Heart left ventricle (tissue), 16 donors: Measurements from ENCODE around the gene ECM2. TPM values are rescaled to one million over a fixed set of nuclear protein-coding genes. Genes with fewer than 3 reads are reported as not detected.

Experiments
- ATAC-seq, 4 donors: fragments of 200-7000 bp; cut with Tn5 transposase; one replicate each; pipeline ENCODE4 v1.9.1; 2020 to 2022; ENCODE audit warnings: moderate library complexity in 4 of 4, mild to moderate bottlenecking in 3 of 4, moderate number of reproducible peaks in 1 of 4
- DNase-seq, 5 donors: peaks; one replicate each; pipeline ENCODE4 v3.0.0-alpha.2; 2020
- H3K27ac ChIP-seq, 12 donors: fragments of 200-600 bp; sonication (generic) in 4 of 12; one replicate each; pipeline versions ENCODE4 v1.5.0 to v1.8.0; 2016 to 2022; ENCODE audit warnings: mild to moderate bottlenecking in 2 of 12
- H3K27me3 ChIP-seq, 9 donors: fragments of 200-600 bp; sonication (generic) in 2 of 9; one replicate each; pipeline versions ENCODE4 v1.5.1 to v1.8.0; 2016 to 2022; ENCODE audit warnings: mild to moderate bottlenecking in 3 of 9
- H3K36me3 ChIP-seq, 9 donors: fragments of 200-600 bp; sonication (generic) in 2 of 9; one replicate each; pipeline versions ENCODE4 v1.5.0 to v1.8.0; 2018 to 2022; ENCODE audit warnings: mild to moderate bottlenecking in 2 of 9
- H3K4me1 ChIP-seq, 12 donors: fragments of 200-600 bp; sonication (generic) in 4 of 12; one replicate each; pipeline versions ENCODE4 v1.5.0 to v1.8.0; 2016 to 2022; ENCODE audit warnings: mild to moderate bottlenecking in 3 of 12
- H3K4me3 ChIP-seq, 12 donors: fragments of 200-600 bp; sonication (generic) in 4 of 12; one replicate each; pipeline versions ENCODE4 v1.5.0 to v1.8.0; 2017 to 2022; ENCODE audit warnings: mild to moderate bottlenecking in 9 of 12, moderate library complexity in 4 of 12
- H3K9me3 ChIP-seq, 12 donors: fragments of 200-600 bp; sonication (generic) in 4 of 12; one replicate each; pipeline versions ENCODE4 v1.5.0 to v1.8.0; 2016 to 2022; ENCODE audit warnings: mild to moderate bottlenecking in 1 of 12
- CTCF ChIP-seq, 12 donors: fragments of 200-600 bp; sonication (generic) in 4 of 12; IDR thresholded peaks; one replicate each; pipeline versions ENCODE4 v1.5.0 to v1.8.0; 2018 to 2022; ENCODE audit warnings: antibody characterized with exemption in 12 of 12, mild to moderate bottlenecking in 5 of 12
- POLR2A ChIP-seq, 2 donors: fragments of 450-650 bp; IDR thresholded peaks; one replicate each; pipeline ENCODE4 v1.6.1; 2017; ENCODE audit warnings: antibody characterized with exemption in 2 of 2, mild to moderate bottlenecking in 2 of 2, moderate library complexity in 2 of 2
- WGBS, 4 donors: extraction: QIAGEN DNeasy Blood & Tissue Kit in 2 of 4; methylation state at CpG; one replicate each; pipeline versions ENCODE4 v1.1.5 to v1.1.7; 2013 to 2018; 5-methylcytosine and 5-hydroxymethylcytosine counted together
- intact Hi-C, 10 donors: fragments of 100-400 bp; cut with DNase I; formaldehyde crosslinking; loops; one replicate each; pipeline versions ENCODE4 v1.11.1 to v1.14.2; 2022
- polyA plus RNA-seq, 2 donors: library from polyadenylated mRNA; stranded (reverse); fragments of 200-250 nt; gene quantifications; one replicate each; pipeline ENCODE4 v1.2.3, GENCODE V29; 2013
- total RNA-seq, 9 donors: library from RNA; depleted of rRNA in 2 of 9; stranded (reverse); fragments of >200 nt in 2 of 9; fragmentation: NEBNext Ultra II Directional in 3 of 9; extraction: Animal tissue kit (Norgen Biotek cat#: 25700) in 3 of 9; gene quantifications; one replicate each; pipeline versions ENCODE4 v1.1.0 to v1.2.4, GENCODE V29; 2016 to 2023
- donor health status: ischemic (EF 13 %, LVEDD 7.1; RV severe dilation, severe dysfunction).
- donor health status: healthy with polysubstance abuse.
- donor health status: DM: no; HTN: yes; CAD: no.
- donor health status: DM: no; HTN: no; CAD: no.
- donor health status: ischemic (EF 25% LVEDD 6.9; RV normal size, moderate dysfunction).
- donor health status: ischemic (EF 25% LVEDD 5.7; RV mildly dilated, moderate dysfunction).
- donor health status: healthy.
- donor health status: DM: yes; HTN: yes; CAD: no.
- donor health status: ischemic (EF 35%, LVEDD 5.7; RV mildly dilated, moderate dysfunction).
- donor health status: nonischemic (EF 11% LVEDD 7.7; RV severe dilation, severe dysfunction).
- donor health status: DM: yes; HTN: yes; CAD: no.
- donor health status: PGD.
- donor health status: ischemic (EF 29% LVEDD 5.4; RV normal size, mild dysfunction).
- donor health status: nonischemic (EF 23%, LVEDD 6.1; RV moderate dilation, normal function).

The ECM2 gene
- total and polyA plus RNA-seq, 11 donors: 1.6 to 32.4 (median 9.2) TPM

GRCh38 chr9:92564504-92564903 lies 28.7 kb upstream of the ECM2 start:
- Histone ChIP-seq H3K4me3 (peak overlapping the region in 1 of 12 donors; percentile 3), H3K36me3 (no peaks in the 10 kb centered on the region), H3K27me3 (no peaks in the 10 kb centered on the region), H3K4me1 (peaks cover 0 to 33% (median 5%) of the 10 kb centered on the region in 12 donors), H3K9me3 (peaks cover 0 to 22% (median 1%) of the 10 kb centered on the region in 12 donors), H3K27ac (peak overlapping the region in 5 of 12 donors; percentile 31 to 74 (median 65))
- intact Hi-C loops: no loop called here
- no peak for DNase-seq
- TF ChIP-seq CTCF (IDR thresholded peaks at IDR 0.05): no peak
- TF ChIP-seq POLR2A (IDR thresholded peaks at IDR 0.05): no peak
- peak in 3 of 4 donors; percentile 37 to 61 (median 54) for ATAC-seq

DNA sequence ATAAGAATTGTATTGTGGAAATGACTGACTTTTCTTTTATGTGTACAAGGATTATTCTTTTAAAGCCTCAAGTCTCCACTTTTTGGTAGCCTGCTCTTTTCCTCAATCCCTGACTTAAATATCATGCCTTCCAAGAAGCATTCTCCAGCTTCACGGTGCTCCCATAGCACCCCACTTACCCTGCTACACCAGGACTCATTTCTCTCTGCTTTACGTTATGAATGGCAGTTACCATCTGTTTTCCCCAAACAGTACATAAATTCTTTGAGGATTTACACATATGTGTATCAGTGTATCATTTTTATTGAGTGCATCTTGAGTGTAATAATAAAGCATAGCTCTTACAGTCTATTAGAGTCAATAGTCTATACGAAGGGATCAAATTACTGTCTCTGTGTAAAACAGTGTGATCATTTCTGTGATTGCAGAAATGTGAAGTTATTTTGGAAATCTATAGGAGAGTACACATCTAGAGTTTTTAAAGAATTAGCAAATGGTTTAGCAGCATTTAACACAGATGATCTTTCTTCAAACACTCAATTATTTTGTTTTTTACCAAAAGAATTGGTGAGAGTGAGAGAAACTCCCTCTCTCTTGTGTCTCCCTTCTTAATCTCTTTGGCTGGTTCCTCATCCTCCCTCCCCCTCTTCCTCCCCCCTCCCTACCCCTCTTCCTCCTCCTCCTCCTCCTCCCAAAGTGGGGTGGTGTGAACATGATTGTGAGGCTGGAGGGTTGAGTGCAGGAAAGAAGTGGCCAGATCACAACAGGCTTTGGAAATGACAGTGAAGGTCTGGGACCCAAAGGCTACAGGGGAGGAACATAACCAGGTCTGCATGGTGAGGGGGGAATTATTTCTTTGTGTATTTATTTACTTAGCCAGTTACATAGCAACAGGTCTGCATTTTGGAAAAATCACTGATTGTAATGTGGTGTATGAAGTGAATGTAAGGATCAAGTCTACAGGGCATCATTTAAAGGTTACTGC lies 27.6 kb upstream of the ECM2 start:
- no peaks in the 10 kb centered on the region for H3K27me3 ChIP-seq
- DNase-seq (no peak), ATAC-seq (peak in 2 of 4 donors; percentile 24 to 58)
- peaks cover 0 to 38% (median 5%) of the 10 kb centered on the region in 12 donors for H3K4me1 ChIP-seq
- 74 to 83% (median 78%) methylated on average over 3 of the region's 3 CpGs for WGBS, 4 donors
- no peaks in the 10 kb centered on the region for H3K36me3 ChIP-seq
- H3K27ac ChIP-seq: peak overlapping the region in 6 of 12 donors; percentile 28 to 75 (median 66)
- peaks cover 0 to 22% (median 1%) of the 10 kb centered on the region in 12 donors for H3K9me3 ChIP-seq
- H3K4me3 ChIP-seq: no peak overlapping the region
- no peak for TF ChIP-seq POLR2A (IDR thresholded peaks at IDR 0.05)
- no peak for TF ChIP-seq CTCF (IDR thresholded peaks at IDR 0.05)
- intact Hi-C loops: no loop called here

DNA sequence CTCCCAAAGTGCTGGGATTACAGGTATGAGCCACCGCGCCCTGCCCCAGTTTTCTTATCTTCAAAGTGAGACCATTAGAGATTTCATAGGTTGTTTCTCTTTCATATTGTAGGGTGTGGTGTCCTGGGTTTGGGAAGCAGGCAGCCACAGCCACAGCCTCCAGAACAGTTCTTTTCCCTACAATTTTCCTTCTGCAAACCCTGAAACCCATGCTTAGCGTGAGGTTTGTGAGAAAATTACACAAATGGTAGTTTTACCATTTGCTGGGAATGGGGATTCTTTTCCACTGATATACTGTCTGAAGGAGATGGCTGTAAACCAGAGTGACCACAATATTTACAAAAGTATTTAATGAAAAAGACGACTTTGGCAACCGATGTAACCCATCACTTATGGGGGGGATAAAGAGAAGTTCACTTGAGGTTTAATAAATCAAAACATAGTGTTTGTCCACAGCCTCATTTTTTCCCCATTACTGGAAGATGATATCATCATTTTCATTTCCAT lies 26.7 kb upstream of the ECM2 start:
- WGBS, 4 donors: 78 to 88% (median 81%) methylated on average over 5 of the region's 5 CpGs
- ATAC-seq: peak in 2 of 4 donors; percentile 18 to 69

More for the DNA sequence above, 26.7 kb upstream of the ECM2 start:
- Histone ChIP-seq H3K27ac (peak overlapping the region in 6 of 12 donors; percentile 28 to 75 (median 66)), H3K27me3 (no peaks in the 10 kb centered on the region), H3K4me3 (no peak overlapping the region), H3K36me3 (no peaks in the 10 kb centered on the region), H3K4me1 (peaks cover 0 to 38% (median 5%) of the 10 kb centered on the region in 12 donors), H3K9me3 (peaks cover 0 to 15% (median 1%) of the 10 kb centered on the region in 12 donors)
- TF ChIP-seq POLR2A (IDR thresholded peaks at IDR 0.05) (no peak), CTCF (IDR thresholded peaks at IDR 0.05) (no peak)
- intact Hi-C loops: no loop called here
- no peak for DNase-seq
